GM12865 (cell line): ENCODE measurements around the gene FMO3.

ENCODE experiments used
- DNase-seq: peaks from one replicate; pipeline ENCODE4 v3.0.0; 2010; ENCODE audit warnings: low read depth
- H3K4me3 ChIP-seq: 2 replicates; pipeline ENCODE4 v1.5.1; 2011; ENCODE audit warnings: mild to moderate bottlenecking, low read depth, low read length, control low read depth
- CTCF ChIP-seq: IDR thresholded peaks from 2 replicates; pipeline ENCODE4 v1.5.1; 2011; ENCODE audit warnings: low read length, control low read depth, low read depth, inconsistent platforms; ENCODE audit not compliant: insufficient read depth; ENCODE audit errors: missing control alignments

FMO3 gene

GRCh38 chr1:171126504-171126903, 35.8 kb downstream of the FMO3 start:
- no peak for DNase-seq
- H3K4me3 ChIP-seq, result no peak overlapping the region
- no peak for TF ChIP-seq CTCF

DNA sequence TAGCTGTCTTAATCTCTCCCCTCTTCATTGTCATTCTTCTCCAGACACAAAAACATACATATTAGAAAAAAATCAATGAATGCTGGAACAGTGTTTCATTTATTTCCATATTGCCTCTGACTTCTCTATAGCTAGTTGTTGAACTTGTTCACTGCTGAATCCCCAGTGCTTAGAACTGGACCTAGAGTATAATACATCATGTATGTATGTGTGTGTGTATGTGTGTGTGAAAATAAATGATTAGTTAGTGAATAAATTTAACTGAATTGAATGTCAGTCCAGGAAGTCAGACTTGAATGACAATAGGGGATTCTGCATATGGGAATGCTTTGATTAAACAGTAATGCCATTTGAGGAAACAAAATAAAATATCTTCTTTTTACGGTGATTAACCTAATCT, 36.4 kb downstream of the FMO3 start:
- TF ChIP-seq CTCF, result no peak
- DNase-seq, result no peak
- H3K4me3 ChIP-seq, result no peak overlapping the region

GRCh38 chr1:171127501-171127900, 36.8 kb downstream of the FMO3 start:
- no peak for DNase-seq
- TF ChIP-seq CTCF, result no peak
- H3K4me3 ChIP-seq, result no peak overlapping the region

- no peak overlapping the region for H3K4me3 ChIP-seq
- DNase-seq, result no peak
- no peak for TF ChIP-seq CTCF
These were observed 37.8 kb downstream of the FMO3 start for GRCh38 chr1:171128463-171128862.

- DNase-seq, result no peak
- no peak overlapping the region for H3K4me3 ChIP-seq
- no peak for TF ChIP-seq CTCF
These were observed 43.7 kb downstream of the FMO3 start for GRCh38 chr1:171134204-171134923.

GRCh38 chr1:171137580-171137979, 46.9 kb downstream of the FMO3 start:
- TF ChIP-seq CTCF, result no peak
- H3K4me3 ChIP-seq, result no peak overlapping the region
- DNase-seq, result no peak

DNA sequence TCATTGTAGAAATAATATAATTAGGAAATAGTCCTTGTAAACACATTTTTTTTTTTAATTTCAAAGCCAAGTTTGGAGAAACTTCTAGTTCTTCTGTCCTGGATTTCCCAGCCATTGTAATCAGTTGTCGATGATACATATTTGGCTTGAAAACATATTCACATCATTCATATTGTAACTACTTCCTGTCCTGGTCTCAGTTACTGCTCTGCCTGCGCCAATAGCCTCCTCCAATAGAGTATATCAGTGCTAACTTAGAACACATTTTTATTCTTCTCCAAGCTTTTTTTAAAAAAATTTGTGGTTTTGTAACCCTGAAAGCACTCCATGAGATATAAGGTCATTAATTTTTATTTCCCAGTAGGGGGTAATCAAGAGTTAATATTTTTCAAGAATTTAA, 48.3 kb downstream of the FMO3 start:
- TF ChIP-seq CTCF, result no peak
- DNase-seq, result no peak
- no peak overlapping the region for H3K4me3 ChIP-seq
